ENCODE measurements around the gene MAG.

MAG gene

DNA sequence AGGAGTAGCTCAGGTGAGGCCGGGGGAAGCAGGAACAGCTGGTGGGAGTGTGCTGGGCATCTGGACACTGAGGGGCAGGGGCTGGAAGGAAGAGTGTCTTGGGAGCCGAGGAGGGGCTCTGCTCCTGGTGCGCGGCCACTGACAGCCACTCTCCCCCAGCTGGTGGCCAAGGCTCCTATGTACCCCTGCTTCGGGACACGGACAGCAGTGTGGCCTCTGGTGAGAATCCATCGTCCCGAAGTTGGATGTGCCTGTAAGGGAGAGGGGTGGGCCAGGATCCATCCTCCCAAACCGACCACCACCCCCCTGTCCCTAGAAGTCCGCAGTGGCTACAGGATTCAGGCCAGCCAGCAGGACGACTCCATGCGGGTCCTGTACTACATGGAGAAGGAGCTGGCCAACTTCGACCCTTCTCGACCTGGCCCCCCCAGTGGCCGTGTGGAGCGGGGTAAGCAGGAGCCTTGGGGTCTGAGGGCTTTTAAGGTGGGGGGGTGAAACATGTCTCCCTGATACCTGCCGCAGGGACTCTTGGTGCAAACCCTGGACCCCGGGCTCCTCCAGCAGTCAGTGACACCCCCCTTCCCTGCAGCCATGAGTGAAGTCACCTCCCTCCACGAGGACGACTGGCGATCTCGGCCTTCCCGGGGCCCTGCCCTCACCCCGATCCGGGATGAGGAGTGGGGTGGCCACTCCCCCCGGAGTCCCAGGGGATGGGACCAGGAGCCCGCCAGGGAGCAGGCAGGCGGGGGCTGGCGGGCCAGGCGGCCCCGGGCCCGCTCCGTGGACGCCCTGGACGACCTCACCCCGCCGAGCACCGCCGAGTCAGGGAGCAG is 25.2 kb upstream of the MAG start:
- H3K36me3 ChIP-seq (ENCODE audit: insufficient read depth, low read length): peaks cover 72% of the 10 kb centered on the region
- no peaks in the 10 kb centered on the region for H3K9me3 ChIP-seq (ENCODE audit: insufficient read depth, low read depth, low read length)
- H3K4me1 ChIP-seq (ENCODE audit: insufficient read depth, low read length): 0 out of 2 replicates have a peak, but pooled peaks cover 3% of the 10 kb centered on the region
- peak overlapping the region; percentile 81 for H3K4me3 ChIP-seq (ENCODE audit: low read length)
- H3K27ac ChIP-seq (ENCODE audit: low read depth, low read length): peak overlapping the region; percentile 88
- H3K27me3 ChIP-seq (ENCODE audit: insufficient read depth, low read length): no peaks in the 10 kb centered on the region
- WGBS: 69% methylated on average over 37 of the region's 39 CpGs
- peak overlapping the region; percentile 94 for H3K9ac ChIP-seq (ENCODE audit: low read depth, low read length)

DNA sequence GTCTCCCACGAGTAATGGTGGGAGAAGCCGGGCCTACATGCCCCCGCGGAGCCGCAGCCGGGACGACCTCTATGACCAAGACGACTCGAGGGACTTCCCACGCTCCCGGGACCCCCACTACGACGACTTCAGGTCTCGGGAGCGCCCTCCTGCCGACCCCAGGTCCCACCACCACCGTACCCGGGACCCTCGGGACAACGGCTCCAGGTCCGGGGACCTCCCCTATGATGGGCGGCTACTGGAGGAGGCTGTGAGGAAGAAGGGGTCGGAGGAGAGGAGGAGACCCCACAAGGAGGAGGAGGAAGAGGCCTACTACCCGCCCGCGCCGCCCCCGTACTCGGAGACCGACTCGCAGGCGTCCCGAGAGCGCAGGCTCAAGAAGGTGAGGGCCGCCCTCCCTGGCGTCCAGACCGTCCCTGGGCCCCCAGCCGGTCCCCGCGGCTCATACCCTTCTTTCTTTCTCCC is 24.6 kb upstream of the MAG start:
- Histone ChIP-seq H3K9ac (ENCODE audit: low read depth, low read length) (peak overlapping the region; percentile 94), H3K27me3 (ENCODE audit: insufficient read depth, low read length) (no peaks in the 10 kb centered on the region), H3K4me1 (ENCODE audit: insufficient read depth, low read length) (0 out of 2 replicates have a peak, but pooled peaks cover 3% of the 10 kb centered on the region), H3K36me3 (ENCODE audit: insufficient read depth, low read length) (peaks cover 70% of the 10 kb centered on the region), H3K27ac (ENCODE audit: low read depth, low read length) (peak overlapping the region; percentile 88), H3K9me3 (ENCODE audit: insufficient read depth, low read depth, low read length) (no peaks in the 10 kb centered on the region), H3K4me3 (ENCODE audit: low read length) (peak overlapping the region; percentile 81)
- 25% methylated on average over 40 of the region's 40 CpGs for WGBS

DNA sequence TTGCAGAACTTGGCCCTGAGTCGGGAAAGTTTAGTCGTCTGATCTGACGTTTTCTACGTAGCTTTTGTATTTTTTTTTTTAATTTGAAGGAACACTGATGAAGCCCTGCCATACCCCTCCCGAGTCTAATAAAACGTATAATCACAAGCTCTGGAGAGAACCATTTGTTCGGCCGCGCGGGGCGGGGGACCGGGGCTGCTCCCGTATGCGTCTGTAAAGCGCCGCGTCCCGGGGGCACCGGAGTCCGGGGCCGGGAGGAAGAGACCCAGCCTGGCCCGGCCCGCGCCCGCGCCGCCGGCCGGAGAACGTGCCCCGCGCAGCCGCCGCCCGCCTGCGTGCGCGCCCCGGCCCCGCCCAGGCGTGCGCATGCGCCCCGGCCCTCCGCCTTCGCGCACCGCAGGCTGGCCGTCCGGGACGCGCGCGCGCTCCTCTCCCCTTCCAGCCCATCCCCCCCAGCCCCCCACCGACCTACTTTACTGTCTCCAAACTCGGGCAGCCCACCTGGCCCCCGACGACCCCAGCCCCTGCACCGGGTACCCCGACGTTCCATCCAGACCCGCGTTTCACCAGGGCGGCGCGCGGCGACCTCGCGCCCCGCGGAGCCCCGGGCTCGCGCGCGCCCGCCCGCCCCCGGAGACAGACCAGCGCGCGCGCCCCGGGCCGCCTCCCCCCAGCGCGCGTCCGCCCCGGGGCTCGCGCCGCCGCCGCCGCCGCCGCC is 24.0 kb upstream of the MAG start:
- Histone ChIP-seq H3K36me3 (ENCODE audit: insufficient read depth, low read length) (peaks cover 65% of the 10 kb centered on the region), H3K9ac (ENCODE audit: low read depth, low read length) (peak overlapping the region; percentile 94), H3K4me1 (ENCODE audit: insufficient read depth, low read length) (0 out of 2 replicates have a peak, but pooled peaks cover 3% of the 10 kb centered on the region), H3K4me3 (ENCODE audit: low read length) (peak overlapping the region; percentile 81), H3K27ac (ENCODE audit: low read depth, low read length) (peak overlapping the region; percentile 88), H3K27me3 (ENCODE audit: insufficient read depth, low read length) (no peaks in the 10 kb centered on the region), H3K9me3 (ENCODE audit: insufficient read depth, low read depth, low read length) (no peaks in the 10 kb centered on the region)
- WGBS: under 1% methylated on average over 96 of the region's 100 CpGs

DNA sequence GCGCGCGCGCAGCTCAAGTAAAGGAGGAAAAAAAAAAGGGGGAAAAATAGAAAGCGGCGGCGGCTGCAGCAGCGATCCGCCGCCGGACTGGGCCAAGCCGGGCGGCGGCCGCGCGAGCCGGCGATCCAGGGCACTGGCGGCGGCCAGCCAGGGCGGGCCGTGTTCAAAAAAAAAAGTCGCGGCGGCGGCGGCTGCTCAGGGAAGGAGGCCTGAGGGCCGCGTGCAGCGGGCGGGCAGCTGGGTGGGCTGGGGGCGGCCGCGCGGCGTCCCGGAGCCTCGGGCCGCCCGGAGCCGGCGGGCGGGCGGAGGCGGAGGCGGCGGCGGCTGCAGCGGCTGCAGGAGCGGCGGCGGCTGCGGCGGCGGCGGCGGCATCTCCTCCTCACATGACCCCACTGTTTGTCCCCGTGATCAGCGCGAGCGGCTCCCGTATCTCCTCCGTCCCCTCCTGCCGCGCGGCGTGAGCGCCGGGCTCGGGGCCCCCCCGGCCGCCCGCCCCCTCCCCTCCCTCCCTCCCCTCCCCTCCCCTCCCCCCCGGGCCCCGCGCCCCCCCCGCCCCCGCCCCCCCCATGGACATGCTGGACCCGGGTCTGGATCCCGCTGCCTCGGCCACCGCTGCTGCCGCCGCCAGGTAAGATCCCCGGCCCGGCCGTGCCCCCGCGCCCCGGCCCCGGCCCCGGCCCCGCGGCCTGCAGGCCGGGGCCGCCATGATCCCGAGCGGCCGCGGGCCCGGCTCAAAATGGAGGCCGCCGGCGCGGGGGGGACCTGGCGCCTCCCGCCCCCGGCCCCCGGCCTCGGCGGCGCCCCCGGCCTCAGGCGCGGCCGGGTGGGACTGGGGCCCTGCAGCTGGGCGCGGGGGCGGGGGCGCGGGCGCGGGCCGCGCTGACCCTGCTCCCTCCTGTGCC is 23.2 kb upstream of the MAG start, which contains the start of gene USF2:
Gene USF2, plus strand, starts transcription at position 427 of the 902 bp plus-strand sequence. Its CDS starts 140 bp downstream, at position 567.
- Histone ChIP-seq H3K4me1 (ENCODE audit: insufficient read depth, low read length) (0 out of 2 replicates have a peak, but pooled peaks cover 3% of the 10 kb centered on the region), H3K27me3 (ENCODE audit: insufficient read depth, low read length) (no peaks in the 10 kb centered on the region), H3K27ac (ENCODE audit: low read depth, low read length) (peak within 1 kb of the TSS; percentile 93), H3K4me3 (ENCODE audit: low read length) (peak within 1 kb of the TSS; percentile 82), H3K9me3 (ENCODE audit: insufficient read depth, low read depth, low read length) (no peaks in the 10 kb centered on the region), H3K36me3 (ENCODE audit: insufficient read depth, low read length) (peaks cover 65% of the 10 kb centered on the region), H3K9ac (ENCODE audit: low read depth, low read length) (peak within 1 kb of the TSS; percentile 96)
- under 1% methylated on average over 105 of the region's 126 CpGs for WGBS

DNA sequence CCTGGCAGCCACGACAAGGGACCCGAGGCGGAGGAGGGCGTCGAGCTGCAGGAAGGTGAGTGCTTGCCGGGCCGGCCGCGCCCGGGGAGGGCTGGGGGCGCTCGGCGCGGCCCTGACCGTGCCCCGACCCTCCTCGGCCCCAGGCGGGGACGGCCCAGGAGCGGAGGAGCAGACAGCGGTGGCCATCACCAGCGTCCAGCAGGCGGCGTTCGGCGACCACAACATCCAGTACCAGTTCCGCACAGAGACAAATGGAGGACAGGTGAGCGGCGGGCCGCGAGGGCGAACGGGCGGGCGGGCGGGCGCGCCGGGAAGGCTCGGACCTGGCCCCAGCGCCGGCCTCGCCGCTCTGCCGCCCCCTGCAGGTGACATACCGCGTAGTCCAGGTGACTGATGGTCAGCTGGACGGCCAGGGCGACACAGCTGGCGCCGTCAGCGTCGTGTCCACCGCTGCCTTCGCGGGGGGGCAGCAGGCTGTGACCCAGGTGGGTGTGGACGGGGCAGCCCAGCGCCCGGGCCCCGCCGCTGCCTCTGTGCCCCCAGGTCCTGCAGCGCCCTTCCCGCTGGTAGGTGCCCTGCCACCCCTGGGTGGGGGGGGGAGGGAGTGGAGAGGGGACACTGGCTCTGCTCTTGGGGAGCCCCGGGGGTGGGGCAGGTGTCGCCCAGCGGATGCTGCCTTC is 22.4 kb upstream of the MAG start:
- 4% methylated on average over 66 of the region's 66 CpGs for WGBS
- Histone ChIP-seq H3K9ac (ENCODE audit: low read depth, low read length) (peak overlapping the region; percentile 96), H3K36me3 (ENCODE audit: insufficient read depth, low read length) (peaks cover 65% of the 10 kb centered on the region), H3K4me1 (ENCODE audit: insufficient read depth, low read length) (0 out of 2 replicates have a peak, but pooled peaks cover 3% of the 10 kb centered on the region), H3K4me3 (ENCODE audit: low read length) (peak overlapping the region; percentile 82), H3K9me3 (ENCODE audit: insufficient read depth, low read depth, low read length) (no peaks in the 10 kb centered on the region), H3K27me3 (ENCODE audit: insufficient read depth, low read length) (no peaks in the 10 kb centered on the region), H3K27ac (ENCODE audit: low read depth, low read length) (peak overlapping the region; percentile 93; the same call in 1 of the 2 replicates)

DNA sequence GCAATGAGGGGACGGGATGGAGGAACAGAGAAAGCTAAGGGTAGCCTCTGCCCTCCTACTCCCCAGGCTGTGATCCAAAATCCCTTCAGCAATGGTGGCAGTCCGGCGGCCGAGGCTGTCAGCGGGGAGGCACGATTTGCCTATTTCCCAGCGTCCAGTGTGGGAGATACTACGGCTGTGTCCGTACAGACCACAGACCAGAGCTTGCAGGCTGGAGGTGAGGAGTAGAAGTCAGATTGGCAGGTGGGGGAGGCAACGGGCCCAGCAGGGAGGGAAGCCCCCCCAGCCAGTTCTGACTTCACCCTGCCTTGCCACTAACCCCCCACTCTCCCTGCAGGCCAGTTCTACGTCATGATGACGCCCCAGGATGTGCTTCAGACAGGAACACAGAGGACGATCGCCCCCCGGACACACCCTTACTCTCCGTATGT is 21.6 kb upstream of the MAG start:
- H3K27me3 ChIP-seq (ENCODE audit: insufficient read depth, low read length): no peaks in the 10 kb centered on the region
- H3K36me3 ChIP-seq (ENCODE audit: insufficient read depth, low read length): peaks cover 65% of the 10 kb centered on the region
- H3K4me1 ChIP-seq (ENCODE audit: insufficient read depth, low read length): 0 out of 2 replicates have a peak, but pooled peaks cover 3% of the 10 kb centered on the region
- no peak overlapping the region for H3K9ac ChIP-seq (ENCODE audit: low read depth, low read length)
- no peak overlapping the region for H3K27ac ChIP-seq (ENCODE audit: low read depth, low read length)
- WGBS: 93% methylated on average over 16 of the region's 16 CpGs
- H3K9me3 ChIP-seq (ENCODE audit: insufficient read depth, low read depth, low read length): no peaks in the 10 kb centered on the region
- peak overlapping the region; percentile 82; the same call in 1 of the 2 replicates for H3K4me3 ChIP-seq (ENCODE audit: low read length)

DNA sequence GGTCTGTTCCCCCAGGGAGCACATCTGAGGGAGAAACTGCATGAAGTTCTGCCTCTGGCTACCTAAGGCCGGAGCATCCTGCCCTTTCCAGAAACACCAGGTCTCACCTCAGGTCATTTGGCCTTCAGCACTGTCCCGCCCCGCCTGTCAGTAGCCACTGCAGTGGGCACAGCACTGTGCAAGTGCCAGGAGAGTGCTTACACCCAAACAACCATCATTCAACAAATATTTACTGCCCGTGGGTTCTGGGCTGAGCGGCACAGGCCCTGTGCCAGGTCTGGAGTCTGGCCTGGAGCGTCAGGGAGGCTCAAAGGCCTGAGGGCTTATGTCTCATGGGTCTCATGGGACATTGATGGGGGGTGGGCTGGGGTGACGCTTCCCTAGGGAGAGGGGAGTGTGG is 20.4 kb upstream of the MAG start:
- WGBS: 95% methylated on average over 7 of the region's 7 CpGs
- Histone ChIP-seq H3K9me3 (ENCODE audit: insufficient read depth, low read depth, low read length) (no peaks in the 10 kb centered on the region), H3K36me3 (ENCODE audit: insufficient read depth, low read length) (peaks cover 64% of the 10 kb centered on the region), H3K4me1 (ENCODE audit: insufficient read depth, low read length) (0 out of 2 replicates have a peak, but pooled peaks cover 3% of the 10 kb centered on the region), H3K4me3 (ENCODE audit: low read length) (no peak overlapping the region), H3K9ac (ENCODE audit: low read depth, low read length) (no peak overlapping the region), H3K27ac (ENCODE audit: low read depth, low read length) (no peak overlapping the region), H3K27me3 (ENCODE audit: insufficient read depth, low read length) (no peaks in the 10 kb centered on the region)

DNA sequence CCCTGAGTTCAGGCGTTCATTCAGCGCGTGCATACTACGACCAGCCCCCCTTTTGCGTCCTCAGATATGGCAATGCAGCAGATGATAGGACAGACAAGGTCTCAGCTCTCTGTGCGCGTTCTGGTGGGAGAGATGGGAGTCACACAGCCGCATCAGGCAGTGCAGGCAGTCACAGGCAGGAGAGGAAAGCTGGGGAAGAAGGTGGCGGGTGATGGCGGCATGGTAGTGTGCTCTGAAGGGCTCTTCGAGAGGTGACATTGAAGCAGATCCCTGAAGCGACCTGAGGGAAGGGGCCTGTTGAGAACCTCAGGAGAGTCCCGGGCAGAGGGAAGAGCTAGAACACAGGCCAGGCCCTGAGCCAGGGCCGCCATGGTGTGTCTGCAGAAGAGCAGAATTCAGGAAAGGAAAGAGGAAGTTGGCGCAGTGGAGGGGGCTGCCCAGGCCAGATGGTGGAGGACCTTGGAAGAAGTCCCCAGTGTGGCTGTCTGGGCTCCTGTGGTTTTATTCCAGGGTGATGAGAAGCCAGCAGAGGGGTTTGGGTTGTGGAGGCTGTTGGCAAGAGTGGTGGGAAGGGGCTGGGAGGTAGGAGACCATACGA is 19.7 kb upstream of the MAG start:
- H3K9ac ChIP-seq (ENCODE audit: low read depth, low read length): no peak overlapping the region
- 0 out of 2 replicates have a peak, but pooled peaks cover 3% of the 10 kb centered on the region for H3K4me1 ChIP-seq (ENCODE audit: insufficient read depth, low read length)
- no peaks in the 10 kb centered on the region for H3K27me3 ChIP-seq (ENCODE audit: insufficient read depth, low read length)
- H3K4me3 ChIP-seq (ENCODE audit: low read length): no peak overlapping the region
- peaks cover 65% of the 10 kb centered on the region for H3K36me3 ChIP-seq (ENCODE audit: insufficient read depth, low read length)
- 96% methylated on average over 16 of the region's 16 CpGs for WGBS
- H3K9me3 ChIP-seq (ENCODE audit: insufficient read depth, low read depth, low read length): no peaks in the 10 kb centered on the region
- no peak overlapping the region for H3K27ac ChIP-seq (ENCODE audit: low read depth, low read length)

DNA sequence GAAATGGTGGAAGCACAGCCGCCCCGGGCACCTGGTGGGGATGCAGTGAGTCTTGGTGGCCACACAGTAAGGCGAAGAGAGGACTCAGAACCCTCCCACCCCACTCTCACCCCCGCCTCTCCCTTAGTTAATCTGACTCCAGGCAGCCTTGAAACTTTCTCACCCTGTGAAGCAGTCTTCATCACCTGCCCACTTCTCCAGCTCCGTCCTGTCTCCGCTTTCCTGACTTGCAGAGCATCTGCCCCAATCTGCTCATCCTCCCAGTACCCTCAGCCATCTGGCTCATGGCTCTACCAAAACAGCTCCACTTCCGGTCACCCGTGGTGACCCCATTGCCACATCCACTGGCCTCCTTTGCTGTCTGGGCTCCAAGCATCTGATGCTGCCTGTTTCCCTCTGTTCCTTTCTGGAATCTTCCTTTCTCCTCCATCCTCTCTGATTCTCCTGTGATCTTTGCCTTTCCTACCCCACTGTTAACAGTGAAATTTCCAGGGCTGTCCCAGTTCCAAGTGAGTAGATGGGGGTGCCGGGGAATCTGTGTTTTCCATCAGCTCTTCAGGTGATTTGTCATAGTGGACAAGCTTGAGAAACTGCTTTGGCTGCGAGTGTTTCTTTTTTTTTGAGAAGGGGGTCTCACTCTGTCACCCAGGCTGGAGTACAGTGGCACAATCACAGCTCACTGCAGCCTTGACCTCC is 18.9 kb upstream of the MAG start:
- Histone ChIP-seq H3K4me3 (ENCODE audit: low read length) (no peak overlapping the region), H3K9ac (ENCODE audit: low read depth, low read length) (no peak overlapping the region), H3K27ac (ENCODE audit: low read depth, low read length) (no peak overlapping the region), H3K27me3 (ENCODE audit: insufficient read depth, low read length) (no peaks in the 10 kb centered on the region), H3K4me1 (ENCODE audit: insufficient read depth, low read length) (0 out of 2 replicates have a peak, but pooled peaks cover 3% of the 10 kb centered on the region), H3K36me3 (ENCODE audit: insufficient read depth, low read length) (peaks cover 71% of the 10 kb centered on the region), H3K9me3 (ENCODE audit: insufficient read depth, low read depth, low read length) (no peaks in the 10 kb centered on the region)
- WGBS: 90% methylated on average over 10 of the region's 10 CpGs
